Peyer's patch (tissue), 4 donors: ENCODE measurements around the gene CCNB3.

Source experiments
- POLR2A ChIP-seq, 2 donors: fragments of 450-650 bp; IDR thresholded peaks; one replicate each; pipeline ENCODE4 v1.5.1; 2017; ENCODE audit warnings: antibody characterized with exemption in 2 of 2, mild to moderate bottlenecking in 2 of 2, moderate library complexity in 2 of 2
- TF ChIP-seq, protein P1 (sequence below), 6 experiments: fragments of 450-650 bp in 4 of 6; fragments of 200-600 bp in 2 of 6; sonication (generic) in 1 of 6; IDR thresholded peaks; one replicate each; pipeline ENCODE4 v1.5.1; 2017 to 2019; ENCODE audit warnings: antibody characterized with exemption in 6 of 6, mild to moderate bottlenecking in 3 of 6, moderate library complexity in 1 of 6

DNA sequence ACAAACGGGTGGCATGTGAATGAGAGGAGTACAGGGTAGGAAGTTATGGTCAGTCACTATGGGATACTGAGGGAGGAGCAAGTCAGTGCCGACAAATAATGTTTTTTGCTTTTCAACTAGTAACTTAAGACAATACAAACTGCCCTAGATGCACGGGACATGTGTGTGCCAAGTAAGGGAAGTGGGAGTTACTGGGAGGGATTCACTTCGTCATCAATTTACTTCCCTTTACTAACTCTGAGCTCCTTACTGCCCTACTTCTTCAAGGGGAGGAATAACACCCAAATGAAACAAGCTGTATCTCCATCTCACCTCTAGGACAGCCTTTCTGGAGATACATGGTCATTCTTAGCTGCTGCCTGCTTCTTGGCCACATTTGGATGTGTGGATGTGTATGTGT is 168.4 kb downstream of the CCNB3 start:
- TF ChIP-seq POLR2A (IDR thresholded peaks at IDR 0.05) = no peak
- TF ChIP-seq, protein P1, sequence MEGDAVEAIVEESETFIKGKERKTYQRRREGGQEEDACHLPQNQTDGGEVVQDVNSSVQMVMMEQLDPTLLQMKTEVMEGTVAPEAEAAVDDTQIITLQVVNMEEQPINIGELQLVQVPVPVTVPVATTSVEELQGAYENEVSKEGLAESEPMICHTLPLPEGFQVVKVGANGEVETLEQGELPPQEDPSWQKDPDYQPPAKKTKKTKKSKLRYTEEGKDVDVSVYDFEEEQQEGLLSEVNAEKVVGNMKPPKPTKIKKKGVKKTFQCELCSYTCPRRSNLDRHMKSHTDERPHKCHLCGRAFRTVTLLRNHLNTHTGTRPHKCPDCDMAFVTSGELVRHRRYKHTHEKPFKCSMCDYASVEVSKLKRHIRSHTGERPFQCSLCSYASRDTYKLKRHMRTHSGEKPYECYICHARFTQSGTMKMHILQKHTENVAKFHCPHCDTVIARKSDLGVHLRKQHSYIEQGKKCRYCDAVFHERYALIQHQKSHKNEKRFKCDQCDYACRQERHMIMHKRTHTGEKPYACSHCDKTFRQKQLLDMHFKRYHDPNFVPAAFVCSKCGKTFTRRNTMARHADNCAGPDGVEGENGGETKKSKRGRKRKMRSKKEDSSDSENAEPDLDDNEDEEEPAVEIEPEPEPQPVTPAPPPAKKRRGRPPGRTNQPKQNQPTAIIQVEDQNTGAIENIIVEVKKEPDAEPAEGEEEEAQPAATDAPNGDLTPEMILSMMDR (IDR thresholded peaks at IDR 0.05) = no peak
